CD14-positive monocyte (primary cell): ENCODE measurements around the gene POLR3E. TPM values are rescaled to one million over a fixed set of nuclear protein-coding genes. Genes with fewer than 3 reads are reported as not detected.
A peak's percentile ranks its signal among the peaks of the same experiment; 100 is the strongest.

Experiments used
- DNase-seq, 3 donors: peaks; one replicate each; pipeline ENCODE4 v3.0.0-alpha.2; 2011 to 2022
- H2AFZ ChIP-seq: 2 replicates; pipeline ENCODE4 v1.6.0; 2012; ENCODE audit warnings: mild to moderate bottlenecking, low read depth, low read length, inconsistent platforms; ENCODE audit not compliant: insufficient read depth, poor library complexity, severe bottlenecking
- H3K27ac ChIP-seq, 2 donors: 1 replicate in 1 of 2; 2 replicates in 1 of 2; pipeline ENCODE4 v1.5.1; 2012 to 2013; ENCODE audit warnings: low read length in 2 of 2, control low read depth in 1 of 2, inconsistent platforms in 1 of 2, low read depth in 1 of 2, mild to moderate bottlenecking in 1 of 2
- H3K27me3 ChIP-seq, 2 donors: one replicate each; pipeline versions ENCODE4 v1.6.0 to v1.6.1; 2011 to 2013; ENCODE audit warnings: low read length in 2 of 2; ENCODE audit not compliant: control insufficient read depth in 2 of 2, insufficient read depth in 2 of 2
- H3K36me3 ChIP-seq, 2 donors: replicated peaks in 1 of 2; 1 replicate in 1 of 2; 2 replicates in 1 of 2; pipeline versions ENCODE4 v1.5.1 to v1.6.1; 2012 to 2013; ENCODE audit warnings: low read length in 2 of 2, control low read depth in 1 of 2, inconsistent platforms in 1 of 2, mild to moderate bottlenecking in 1 of 2; ENCODE audit not compliant: insufficient read depth in 2 of 2, control insufficient read depth in 1 of 2
- H3K4me1 ChIP-seq, 2 donors: 1 replicate in 1 of 2; 2 replicates in 1 of 2; pipeline versions ENCODE4 v1.5.1 to v1.6.1; 2012 to 2013; ENCODE audit warnings: low read length in 2 of 2, control low read depth in 1 of 2, inconsistent platforms in 1 of 2, mild to moderate bottlenecking in 1 of 2, moderate library complexity in 1 of 2; ENCODE audit not compliant: insufficient read depth in 2 of 2, control insufficient read depth in 1 of 2
- H3K4me2 ChIP-seq: replicated peaks from 2 replicates; pipeline ENCODE3; 2012; ENCODE audit warnings: low read length, moderate library complexity, mild to moderate bottlenecking; ENCODE audit not compliant: poor library complexity, severe bottlenecking; ENCODE audit errors: extremely low read depth
- H3K4me3 ChIP-seq, 3 experiments: fragments of 200-600 bp in 1 of 3; sonication (generic) in 1 of 3; replicated peaks in 1 of 3; 1 replicate in 2 of 3; 2 replicates in 1 of 3; pipeline ENCODE4 v1.5.1; 2011 to 2013; ENCODE audit warnings: low read length in 3 of 3, mild to moderate bottlenecking in 3 of 3, control low read depth in 2 of 3, low read depth in 2 of 3, inconsistent platforms in 1 of 3, moderate library complexity in 1 of 3
- H3K79me2 ChIP-seq: 2 replicates; pipeline ENCODE4 v1.6.0; 2012; ENCODE audit warnings: mild to moderate bottlenecking, control low read depth, inconsistent platforms, low read length, moderate library complexity; ENCODE audit not compliant: insufficient read depth
- H3K9ac ChIP-seq: 2 replicates; pipeline ENCODE4 v1.6.0; 2017; ENCODE audit warnings: low read length, mild to moderate bottlenecking; ENCODE audit not compliant: insufficient read depth, poor library complexity, severe bottlenecking
- H3K9me3 ChIP-seq, 2 donors: replicated peaks in 1 of 2; 1 replicate in 1 of 2; 2 replicates in 1 of 2; pipeline versions ENCODE4 v1.5.1 to v1.6.1; 2012 to 2013; ENCODE audit warnings: low read length in 2 of 2, control low read depth in 1 of 2; ENCODE audit not compliant: control insufficient read depth in 1 of 2, insufficient read depth in 1 of 2
- H4K20me1 ChIP-seq: 2 replicates; pipeline ENCODE4 v1.6.0; 2012; ENCODE audit warnings: mild to moderate bottlenecking, low read length, control low read depth, moderate library complexity; ENCODE audit not compliant: insufficient read depth
- H3K27ac Mint-ChIP-seq, 7 donors: one replicate each; pipeline ENCODE4 v1.8.0; 2020; ENCODE audit warnings: mild to moderate bottlenecking in 7 of 7, mixed read lengths in 7 of 7, moderate library complexity in 6 of 7, inconsistent platforms in 2 of 7
- H3K27me3 Mint-ChIP-seq, 3 donors: one replicate each; pipeline ENCODE4 v1.8.0; 2021 to 2022; ENCODE audit warnings: low read depth in 3 of 3, mild to moderate bottlenecking in 3 of 3, mixed read lengths in 3 of 3, moderate library complexity in 3 of 3, inconsistent platforms in 1 of 3
- H3K36me3 Mint-ChIP-seq, 2 donors: one replicate each; pipeline ENCODE4 v1.8.0; 2020; ENCODE audit warnings: mixed read lengths in 2 of 2, inconsistent platforms in 1 of 2, mild to moderate bottlenecking in 1 of 2
- H3K4me1 Mint-ChIP-seq: one replicate; pipeline ENCODE4 v1.8.0; 2020; ENCODE audit warnings: mild to moderate bottlenecking, mixed read lengths
- H3K4me3 Mint-ChIP-seq, 2 donors: one replicate each; pipeline ENCODE4 v1.8.0; 2020; ENCODE audit warnings: mild to moderate bottlenecking in 2 of 2, mixed read lengths in 2 of 2, moderate library complexity in 1 of 2
- H3K9me3 Mint-ChIP-seq, 7 donors: one replicate each; pipeline ENCODE4 v1.8.0; 2020 to 2022; ENCODE audit warnings: mixed read lengths in 7 of 7, mild to moderate bottlenecking in 6 of 7, moderate library complexity in 6 of 7, inconsistent platforms in 2 of 7
- WGBS: methylation state at CpG from one replicate; pipeline ENCODE4 v1.1.5; 2013; ENCODE audit warnings: missing lambda C conversion rate; ENCODE audit not compliant: insufficient coverage; 5-methylcytosine and 5-hydroxymethylcytosine counted together
- intact Hi-C, 2 donors: fragments of 100-400 bp; cut with micrococcal nuclease; formaldehyde crosslinking; loops; one replicate each; pipeline versions ENCODE4 v1.15.0 to v1.15.1; 2023
- polyA plus RNA-seq, 3 donors: library from polyadenylated mRNA; depleted of rRNA in 1 of 3; unstranded in 2 of 3; stranded (reverse) in 1 of 3; fragments of 300-500 nt in 2 of 3; fragments of >200 nt in 1 of 3; fragmentation: Illumina TruSeq in 2 of 3; gene quantifications; 1 replicate in 2 of 3; 2 replicates in 1 of 3; pipeline ENCODE4 v1.2.3, GENCODE V29; 2012 to 2021
- TF ChIP-seq, protein P1 (sequence below): fragments of 200-600 bp; IDR thresholded peaks from one replicate; pipeline ENCODE4 v1.8.0; 2022; ENCODE audit warnings: antibody characterized with exemption, mild to moderate bottlenecking

POLR3E gene
- polyA plus RNA-seq, 3 donors, result 4.1 to 34.6 (median 5.7) TPM

- Mint-ChIP-seq H3K27ac (no peak overlapping the region), H3K27me3 (no peaks in the 10 kb centered on the region), H3K4me1 (peaks cover 2% of the 10 kb centered on the region), H3K4me3 (no peak overlapping the region), H3K9me3 (no peaks in the 10 kb centered on the region), H3K36me3 (peaks cover 30 to 55% of the 10 kb centered on the region in 2 donors)
- Histone ChIP-seq H3K4me3 (no peak overlapping the region), H3K9ac (no peak overlapping the region), H3K36me3 (peaks cover 11 to 48% of the 10 kb centered on the region in 2 donors), H2AFZ (no peak overlapping the region), H3K27me3 (no peaks in the 10 kb centered on the region), H3K4me2 (no peak overlapping the region), H4K20me1 (no peaks in the 10 kb centered on the region), H3K9me3 (no peaks in the 10 kb centered on the region), H3K27ac (no peak overlapping the region), H3K79me2 (no peaks in the 10 kb centered on the region), H3K4me1 (no peaks in the 10 kb centered on the region)
- no peak for DNase-seq
- TF ChIP-seq, protein P1, sequence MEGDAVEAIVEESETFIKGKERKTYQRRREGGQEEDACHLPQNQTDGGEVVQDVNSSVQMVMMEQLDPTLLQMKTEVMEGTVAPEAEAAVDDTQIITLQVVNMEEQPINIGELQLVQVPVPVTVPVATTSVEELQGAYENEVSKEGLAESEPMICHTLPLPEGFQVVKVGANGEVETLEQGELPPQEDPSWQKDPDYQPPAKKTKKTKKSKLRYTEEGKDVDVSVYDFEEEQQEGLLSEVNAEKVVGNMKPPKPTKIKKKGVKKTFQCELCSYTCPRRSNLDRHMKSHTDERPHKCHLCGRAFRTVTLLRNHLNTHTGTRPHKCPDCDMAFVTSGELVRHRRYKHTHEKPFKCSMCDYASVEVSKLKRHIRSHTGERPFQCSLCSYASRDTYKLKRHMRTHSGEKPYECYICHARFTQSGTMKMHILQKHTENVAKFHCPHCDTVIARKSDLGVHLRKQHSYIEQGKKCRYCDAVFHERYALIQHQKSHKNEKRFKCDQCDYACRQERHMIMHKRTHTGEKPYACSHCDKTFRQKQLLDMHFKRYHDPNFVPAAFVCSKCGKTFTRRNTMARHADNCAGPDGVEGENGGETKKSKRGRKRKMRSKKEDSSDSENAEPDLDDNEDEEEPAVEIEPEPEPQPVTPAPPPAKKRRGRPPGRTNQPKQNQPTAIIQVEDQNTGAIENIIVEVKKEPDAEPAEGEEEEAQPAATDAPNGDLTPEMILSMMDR, result no peak
- intact Hi-C loops, result no loop called here
- no CpG with 5 or more reads among the region's 1 CpG for WGBS
Measured at GRCh38 chr16:22274916-22275315, 22.3 kb upstream of the POLR3E start.

DNA sequence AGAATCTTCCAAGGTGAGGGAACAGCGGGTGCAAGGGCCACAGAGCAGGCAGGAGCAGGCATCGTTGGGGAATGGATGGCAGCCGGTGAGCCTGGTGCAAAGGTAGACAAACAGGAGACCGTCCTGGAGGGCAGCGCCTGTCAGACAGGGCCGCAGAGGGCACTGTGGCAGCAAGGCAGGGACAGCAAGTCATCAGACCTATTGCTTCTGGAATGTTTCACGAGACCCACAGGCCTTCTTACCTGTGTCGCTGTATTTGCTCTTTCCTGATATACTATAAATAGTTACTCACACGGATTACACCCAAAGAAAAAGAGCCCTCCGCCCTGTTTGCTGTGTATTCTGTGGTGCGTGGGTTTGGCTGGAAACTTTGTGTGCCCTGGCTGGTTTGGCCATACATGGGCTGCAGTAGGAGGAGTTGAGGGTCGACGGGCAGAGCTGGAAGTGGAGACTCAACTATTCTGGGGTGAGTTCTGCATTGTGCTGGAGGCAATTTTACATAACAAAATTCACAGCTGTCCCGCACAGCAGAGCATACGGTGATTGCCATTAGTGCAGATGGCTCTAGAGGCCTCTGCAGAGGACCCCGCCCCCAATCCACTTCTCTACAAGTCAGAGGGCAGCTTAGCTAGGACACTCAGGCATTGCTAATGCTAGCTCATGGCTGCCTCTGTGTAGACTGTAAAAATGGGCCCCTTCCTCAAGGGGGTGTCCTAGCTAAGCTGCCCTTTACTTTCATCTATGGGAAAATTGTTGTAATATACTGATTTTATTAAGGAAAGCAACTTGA is 18.6 kb upstream of the POLR3E start:
- Histone ChIP-seq H3K9ac (no peak overlapping the region), H3K4me3 (no peak overlapping the region), H4K20me1 (no peaks in the 10 kb centered on the region), H2AFZ (no peak overlapping the region), H3K4me2 (no peak overlapping the region), H3K27ac (no peak overlapping the region), H3K9me3 (no peaks in the 10 kb centered on the region), H3K4me1 (no peaks in the 10 kb centered on the region), H3K27me3 (no peaks in the 10 kb centered on the region), H3K36me3 (peaks cover 18 to 51% of the 10 kb centered on the region in 2 donors), H3K79me2 (no peaks in the 10 kb centered on the region)
- peaks cover 0 to 4% (median 0%) of the 10 kb centered on the region in 7 donors for H3K9me3 Mint-ChIP-seq
- no peaks in the 10 kb centered on the region for H3K4me1 Mint-ChIP-seq
- H3K4me3 Mint-ChIP-seq, result no peak overlapping the region
- H3K27ac Mint-ChIP-seq, result peak overlapping the region in 1 of 7 donors; percentile 4
- TF ChIP-seq, protein P1, result no peak
- DNase-seq, result no peak
- 95% methylated on average over 6 of the region's 16 CpGs for WGBS
- H3K36me3 Mint-ChIP-seq, result peaks cover 37 to 55% of the 10 kb centered on the region in 2 donors
- intact Hi-C loops, result no loop called here
- H3K27me3 Mint-ChIP-seq, result no peaks in the 10 kb centered on the region
